ENCODE data around the gene SAYSD1.

- no peak for TF ChIP-seq EP300 (IDR thresholded peaks at IDR 0.05; ENCODE audit: low read depth)
- TF ChIP-seq CTCF (IDR thresholded peaks at IDR 0.05): no peak
- no peak for TF ChIP-seq POLR2A (IDR thresholded peaks at IDR 0.05)
Measured at GRCh38 chr6:39060467-39061160, 54.4 kb downstream of the SAYSD1 start.
